OCI-LY7 (cell line): ENCODE data around the gene FOXP1. TPM values are rescaled to one million over a fixed set of nuclear protein-coding genes. Genes with fewer than 3 reads are reported as not detected.
A peak's percentile ranks its signal among the peaks of the same experiment; 100 is the strongest.

Experiments
- BruUV-seq: library from RNA; stranded (reverse); fragments of 400-500 nt; replicated peaks from 2 replicates; lab custom pipeline; 2021; lab: Mats Ljungman, UMichigan
- CTCF ChIA-PET: fragments of 300-600 bp; sonication (Branson Sonifier 250); formaldehyde crosslinking; loops from one replicate; lab custom pipeline; 2022; ENCODE audit warnings: antibody characterized with exemption; ENCODE audit not compliant: unreplicated experiment; lab: Charles Lee
- POLR2A ChIA-PET: fragments of 300-600 bp; sonication (Branson Sonifier 250); formaldehyde crosslinking; loops from one replicate; lab custom pipeline; 2022; ENCODE audit warnings: antibody characterized with exemption; lab: Charles Lee
- DNase-seq: peaks from one replicate; pipeline ENCODE4 v3.0.0-alpha.2; 2015; ENCODE audit warnings: low spot score
- H2AFZ ChIP-seq: fragments of 200-600 bp; sonication (generic), shearing (Covaris generic); 2 replicates; pipeline ENCODE4 v1.6.1; 2014; ENCODE audit warnings: mild to moderate bottlenecking, antibody characterized with exemption, low read length, moderate library complexity
- H3K27ac ChIP-seq: fragments of 200-600 bp; sonication (generic); 2 replicates; pipeline ENCODE4 v1.5.1; 2014; ENCODE audit warnings: mixed run types, low read depth, mild to moderate bottlenecking, moderate library complexity, low read length, inconsistent platforms; ENCODE audit not compliant: poor library complexity, severe bottlenecking
- H3K36me3 ChIP-seq: fragments of 200-600 bp; sonication (generic); 2 replicates; pipeline ENCODE4 v1.6.1; 2014; ENCODE audit warnings: mild to moderate bottlenecking, antibody characterized with exemption, low read length, moderate library complexity, mixed read lengths; ENCODE audit not compliant: insufficient read depth
- H3K4me1 ChIP-seq: fragments of 200-600 bp; sonication (generic); 2 replicates; pipeline ENCODE4 v1.5.1; 2014; ENCODE audit warnings: mild to moderate bottlenecking, low read length; ENCODE audit not compliant: insufficient read depth, poor library complexity, severe bottlenecking
- H3K4me2 ChIP-seq: fragments of 200-600 bp; sonication (generic); 2 replicates; pipeline ENCODE4 v1.6.1; 2014; ENCODE audit warnings: mild to moderate bottlenecking, low read length
- H3K4me3 ChIP-seq: fragments of 200-600 bp; sonication (generic); 2 replicates; pipeline ENCODE4 v1.5.1; 2014; ENCODE audit warnings: mild to moderate bottlenecking, low read depth, low read length; ENCODE audit not compliant: poor library complexity, severe bottlenecking
- H3K79me2 ChIP-seq: fragments of 200-600 bp; sonication (generic); 2 replicates; pipeline ENCODE4 v1.6.1; 2016; ENCODE audit warnings: low read depth, mild to moderate bottlenecking, low read length, moderate library complexity, mixed read lengths; ENCODE audit not compliant: insufficient read depth
- H3K9me2 ChIP-seq: fragments of 200-600 bp; sonication (generic); 2 replicates; pipeline ENCODE4 v1.6.1; 2016; ENCODE audit warnings: mild to moderate bottlenecking, low read length, mixed read lengths; ENCODE audit not compliant: insufficient read depth
- H3K9me3 ChIP-seq: fragments of 200-600 bp; sonication (generic); 2 replicates; pipeline ENCODE4 v1.6.1; 2014; ENCODE audit warnings: mild to moderate bottlenecking, mixed run types, low read length, mixed read lengths
- H4K20me1 ChIP-seq: fragments of 200-600 bp; sonication (generic); 2 replicates; pipeline ENCODE4 v1.6.1; 2014; ENCODE audit warnings: mild to moderate bottlenecking, antibody characterized with exemption, low read length, moderate library complexity, mixed read lengths; ENCODE audit not compliant: insufficient read depth
- CTCF ChIP-seq: fragments of 200-600 bp; sonication (generic); conservative IDR thresholded peaks from 2 replicates; pipeline ENCODE4 v1.5.1; 2014; ENCODE audit warnings: mild to moderate bottlenecking, antibody characterized with exemption, low read length, moderate library complexity, mixed read lengths
- EZH2phosphoT487 ChIP-seq: fragments of 200-600 bp; sonication (generic); IDR thresholded peaks from 2 replicates; pipeline ENCODE4 v1.6.1; 2018; ENCODE audit warnings: low read depth, borderline replicate concordance, mild to moderate bottlenecking, mixed run types, antibody characterized with exemption, low read length, moderate library complexity, mixed read lengths
- intact Hi-C: fragments of 100-400 bp; cut with micrococcal nuclease; formaldehyde crosslinking; loops from one replicate; pipeline ENCODE4 v1.10.0; 2022; ENCODE audit not compliant: unreplicated experiment
- total RNA-seq, 2 experiments: library from RNA; depleted of rRNA in 1 of 2; stranded (reverse); fragments of >200 nt in 1 of 2; shearing (Covaris generic) in 1 of 2; gene quantifications; 2 replicates each; pipeline ENCODE4 v1.2.3, GENCODE V29; 2014 to 2022

The FOXP1 gene
- total RNA-seq, 2 experiments from 2014 or later: 87.3 to 151 TPM

DNA sequence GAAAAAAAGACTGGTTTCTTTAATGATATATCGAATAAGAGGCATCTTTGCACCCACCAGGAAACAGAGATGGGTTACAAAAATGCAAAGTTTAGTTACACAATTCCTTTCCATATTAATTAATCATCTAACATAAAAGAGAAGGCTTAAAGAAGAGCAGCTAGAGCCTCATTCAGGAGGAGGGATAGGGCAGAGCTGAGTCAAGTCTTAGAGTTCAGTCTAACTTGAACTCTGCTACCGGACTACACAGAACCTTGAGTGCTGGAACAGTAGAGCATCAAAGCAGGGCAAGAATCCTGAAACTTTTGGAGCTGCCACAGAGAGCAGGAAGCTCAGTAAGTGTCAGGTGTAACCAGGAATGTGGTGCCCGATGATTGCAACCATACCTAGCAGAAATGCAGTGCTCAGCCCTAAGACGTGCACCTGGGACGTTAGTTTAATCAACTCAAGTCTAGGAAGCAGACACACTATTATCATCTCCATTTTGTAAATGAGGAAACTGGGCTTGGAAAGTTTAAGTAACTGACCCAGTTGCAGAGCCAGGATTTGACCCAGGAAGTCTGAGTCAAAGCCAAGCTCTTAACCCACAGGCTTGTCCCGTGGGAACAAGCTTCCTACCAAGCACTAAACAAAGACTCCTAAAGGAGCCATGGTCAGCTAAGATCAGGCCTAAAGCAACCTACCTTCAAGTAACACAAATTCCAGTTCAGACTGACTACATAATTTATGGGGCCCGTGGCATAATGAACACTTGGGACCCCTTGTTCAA, 187.4 kb downstream of the FOXP1 start:
- no TSS peak for BruUV-seq
- ChIA-PET POLR2A (interaction anchor here (0.8 kb wide), 1 partner anchor 143 kb away, joined by 3 read pairs; no protein-coding TSS in a partner anchor), CTCF (no interaction called here)
- peak overlapping the region; percentile 9 for H3K27ac ChIP-seq
- no peak overlapping the region for H3K4me3 ChIP-seq
- peaks cover 14% of the 10 kb centered on the region; the same call in 1 of the 2 replicates for H4K20me1 ChIP-seq
- peaks cover 68% of the 10 kb centered on the region for H3K4me1 ChIP-seq
- H3K9me2 ChIP-seq: no peaks in the 10 kb centered on the region
- DNase-seq: no peak
- H3K79me2 ChIP-seq: peaks cover 51% of the 10 kb centered on the region
- no peak for TF ChIP-seq EZH2phosphoT487
- TF ChIP-seq CTCF: no peak
- no peaks in the 10 kb centered on the region for H3K36me3 ChIP-seq
- H3K4me2 ChIP-seq: peak overlapping the region; percentile 22; the same call in 1 of the 2 replicates
- H3K9me3 ChIP-seq: no peaks in the 10 kb centered on the region
- H2AFZ ChIP-seq: no peak overlapping the region
- intact Hi-C loops: loop anchor here (10.0 kb wide), 1 partner anchor 259 kb away; no protein-coding TSS in a partner anchor

DNA sequence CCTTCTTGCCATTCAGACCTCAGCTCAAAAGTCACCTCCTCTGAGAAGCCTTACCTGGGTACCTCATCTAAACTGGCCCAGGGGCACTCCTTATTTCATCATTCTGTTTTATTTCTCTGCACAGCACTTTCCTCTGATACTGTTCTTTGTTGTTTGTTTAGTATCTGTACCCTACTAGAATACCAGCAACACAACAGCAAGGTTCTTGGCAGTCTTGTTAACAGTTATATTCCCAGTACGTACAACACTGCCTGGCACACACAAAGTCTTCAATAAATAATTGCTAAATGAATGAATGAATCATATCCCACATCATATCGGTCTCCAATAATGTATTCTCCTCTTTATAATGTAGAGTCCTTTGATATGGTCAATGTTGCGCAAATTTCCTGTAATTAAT, 188.1 kb downstream of the FOXP1 start:
- H3K27ac ChIP-seq: peak overlapping the region; percentile 27
- ChIA-PET CTCF (no interaction called here), POLR2A (interaction anchor here (0.7 kb wide), 2 partner anchors 58 to 377 kb away, joined by 12 to 13 read pairs; no protein-coding TSS in a partner anchor)
- H4K20me1 ChIP-seq: peaks cover 14% of the 10 kb centered on the region; the same call in 1 of the 2 replicates
- no peak for DNase-seq
- H3K36me3 ChIP-seq: no peaks in the 10 kb centered on the region
- H3K4me2 ChIP-seq: no peak overlapping the region
- H3K4me1 ChIP-seq: peaks cover 73% of the 10 kb centered on the region
- peaks cover 57% of the 10 kb centered on the region for H3K79me2 ChIP-seq
- no peak overlapping the region for H3K4me3 ChIP-seq
- no TSS peak for BruUV-seq
- intact Hi-C loops: loop anchor here (10.0 kb wide), 1 partner anchor 259 kb away; no protein-coding TSS in a partner anchor
- TF ChIP-seq EZH2phosphoT487 (no peak), CTCF (no peak)
- no peak overlapping the region for H2AFZ ChIP-seq
- H3K9me3 ChIP-seq: no peaks in the 10 kb centered on the region
- H3K9me2 ChIP-seq: no peaks in the 10 kb centered on the region

DNA sequence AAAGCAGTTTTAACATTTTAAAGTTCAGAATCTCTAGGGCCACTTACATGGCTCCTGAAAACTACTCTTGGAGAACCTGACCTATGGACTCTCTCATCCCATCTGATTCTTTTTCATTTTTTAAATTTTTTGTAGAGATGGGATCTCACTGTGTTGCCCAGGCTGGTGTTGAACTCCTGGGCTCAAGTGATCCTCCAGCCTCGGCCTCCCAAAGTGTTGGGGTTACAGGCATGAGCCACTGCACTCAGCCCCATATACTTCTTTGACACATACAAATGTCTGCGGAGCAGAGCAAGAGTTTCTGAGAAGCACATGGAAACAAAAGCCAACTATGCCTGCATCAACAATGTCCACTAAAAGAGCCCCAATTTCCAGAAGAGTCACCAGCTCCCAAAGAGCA, 189.8 kb downstream of the FOXP1 start:
- Histone ChIP-seq H3K9me2 (no peaks in the 10 kb centered on the region), H3K9me3 (no peaks in the 10 kb centered on the region), H2AFZ (no peak overlapping the region), H3K4me2 (no peak overlapping the region), H4K20me1 (peaks cover 7% of the 10 kb centered on the region; the same call in 1 of the 2 replicates), H3K27ac (no peak overlapping the region), H3K4me3 (no peak overlapping the region), H3K36me3 (no peaks in the 10 kb centered on the region), H3K4me1 (peaks cover 83% of the 10 kb centered on the region), H3K79me2 (peaks cover 65% of the 10 kb centered on the region)
- intact Hi-C loops: loop anchor here (5.0 to 10.0 kb wide), 2 partner anchors 119 to 261 kb away; no protein-coding TSS in a partner anchor
- TF ChIP-seq EZH2phosphoT487: no peak
- no peak for TF ChIP-seq CTCF
- no peak for DNase-seq
- ChIA-PET POLR2A (no interaction called here), CTCF (no interaction called here)
- no TSS peak for BruUV-seq
